OCI-LY1 (cell line): ENCODE data around the gene MCC.

Source experiments
- H2AFZ ChIP-seq: fragments of 200-600 bp; sonication (generic), shearing (Covaris generic); 2 replicates; pipeline ENCODE4 v1.6.0; 2014; ENCODE audit warnings: antibody characterized with exemption, mild to moderate bottlenecking, low read length
- H3F3A ChIP-seq: fragments of 200-600 bp; sonication (generic), shearing (Covaris generic); 2 replicates; pipeline ENCODE4 v1.6.0; 2014; ENCODE audit warnings: mild to moderate bottlenecking, antibody characterized with exemption, low read length, moderate library complexity; ENCODE audit not compliant: insufficient read depth
- H3K27ac ChIP-seq: fragments of 200-600 bp; sonication (generic); 2 replicates; pipeline ENCODE4 v1.5.1; 2014; ENCODE audit warnings: low read length, mixed run types, mild to moderate bottlenecking, low read depth; ENCODE audit not compliant: poor library complexity, severe bottlenecking
- H3K27me3 ChIP-seq: fragments of 200-600 bp; sonication (generic); 2 replicates; pipeline ENCODE4 v1.6.0; 2014; ENCODE audit warnings: antibody characterized with exemption, mild to moderate bottlenecking, low read length, moderate library complexity; ENCODE audit not compliant: insufficient read depth
- H3K36me3 ChIP-seq: fragments of 200-600 bp; sonication (generic); 2 replicates; pipeline ENCODE4 v1.6.1; 2014; ENCODE audit warnings: mild to moderate bottlenecking, antibody characterized with exemption, low read length, moderate library complexity, mixed read lengths; ENCODE audit not compliant: insufficient read depth
- H3K4me1 ChIP-seq: fragments of 200-600 bp; sonication (generic); 2 replicates; pipeline ENCODE4 v1.5.1; 2014; ENCODE audit warnings: mild to moderate bottlenecking, low read length, moderate library complexity; ENCODE audit not compliant: insufficient read depth, severe bottlenecking
- H3K4me2 ChIP-seq: fragments of 200-600 bp; sonication (generic), shearing (Covaris generic); 2 replicates; pipeline ENCODE4 v1.6.1; 2014; ENCODE audit warnings: low read length
- H3K4me3 ChIP-seq: fragments of 200-600 bp; sonication (generic); 2 replicates; pipeline ENCODE4 v1.5.1; 2014; ENCODE audit warnings: low read length, low read depth, mild to moderate bottlenecking, mixed read lengths; ENCODE audit not compliant: poor library complexity, severe bottlenecking
- H3K79me2 ChIP-seq: fragments of 200-600 bp; shearing (Covaris generic); 2 replicates; pipeline ENCODE4 v1.6.1; 2016; ENCODE audit warnings: mixed run types, low read length, mixed read lengths; ENCODE audit not compliant: insufficient read depth
- H3K9ac ChIP-seq: fragments of 200-600 bp; sonication (generic), shearing (Covaris generic); 2 replicates; pipeline ENCODE4 v1.6.1; 2014; ENCODE audit warnings: mild to moderate bottlenecking, low read length, mixed read lengths
- H3K9me2 ChIP-seq: fragments of 200-600 bp; sonication (generic), shearing (Covaris generic); 2 replicates; pipeline ENCODE4 v1.6.1; 2014; ENCODE audit warnings: low read depth, mild to moderate bottlenecking, low read length, mixed read lengths
- H3K9me3 ChIP-seq: fragments of 200-600 bp; shearing (Covaris generic); 2 replicates; pipeline ENCODE4 v1.6.1; 2014; ENCODE audit warnings: low read length, mixed read lengths
- H4K20me1 ChIP-seq: fragments of 200-600 bp; sonication (generic), shearing (Covaris generic); 2 replicates; pipeline ENCODE4 v1.6.0; 2016; ENCODE audit warnings: mild to moderate bottlenecking, low read length; ENCODE audit not compliant: insufficient read depth
- CTCF ChIP-seq: fragments of 200-600 bp; sonication (generic), shearing (Covaris generic); IDR thresholded peaks from 2 replicates; pipeline ENCODE4 v1.5.1; 2017; ENCODE audit warnings: mild to moderate bottlenecking, antibody characterized with exemption, low read length, moderate library complexity, mixed read lengths
- EZH2 ChIP-seq: fragments of 200-600 bp; sonication (generic), shearing (Covaris generic); IDR thresholded peaks from 2 replicates; pipeline ENCODE4 v1.8.0; 2017; ENCODE audit warnings: borderline replicate concordance, mixed run types, mild to moderate bottlenecking, antibody characterized with exemption, low read length, moderate library complexity, mixed read lengths

MCC gene

GRCh38 chr5:113059232-113060040, 428.8 kb downstream of the MCC start:
- Histone ChIP-seq H3K4me3 (no peak overlapping the region), H3K79me2 (no peaks in the 10 kb centered on the region), H3K36me3 (no peaks in the 10 kb centered on the region), H3K9me3 (no peaks in the 10 kb centered on the region), H3F3A (no peaks in the 10 kb centered on the region), H3K27me3 (no peaks in the 10 kb centered on the region), H3K4me2 (no peak overlapping the region), H2AFZ (no peak overlapping the region), H3K9me2 (no peaks in the 10 kb centered on the region), H3K27ac (no peak overlapping the region), H3K4me1 (no peaks in the 10 kb centered on the region), H3K9ac (no peak overlapping the region), H4K20me1 (no peaks in the 10 kb centered on the region)
- no peak for TF ChIP-seq CTCF
- TF ChIP-seq EZH2 = no peak

GRCh38 chr5:113058706-113059226, 429.5 kb downstream of the MCC start:
- Histone ChIP-seq H3K4me2 (no peak overlapping the region), H3K27ac (no peak overlapping the region), H3K9me2 (no peaks in the 10 kb centered on the region), H3F3A (no peaks in the 10 kb centered on the region), H3K9me3 (no peaks in the 10 kb centered on the region), H3K4me3 (no peak overlapping the region), H3K27me3 (no peaks in the 10 kb centered on the region), H3K9ac (no peak overlapping the region), H3K79me2 (no peaks in the 10 kb centered on the region), H3K4me1 (no peaks in the 10 kb centered on the region), H4K20me1 (no peaks in the 10 kb centered on the region), H2AFZ (no peak overlapping the region), H3K36me3 (no peaks in the 10 kb centered on the region)
- TF ChIP-seq EZH2 (no peak), CTCF (no peak)

GRCh38 chr5:113058269-113058668, 430.0 kb downstream of the MCC start:
- no peaks in the 10 kb centered on the region for H3K36me3 ChIP-seq
- no peak overlapping the region for H3K27ac ChIP-seq
- no peaks in the 10 kb centered on the region for H3K9me3 ChIP-seq
- no peak overlapping the region for H2AFZ ChIP-seq
- H3K9me2 ChIP-seq = no peaks in the 10 kb centered on the region
- TF ChIP-seq EZH2 (no peak), CTCF (no peak)
- no peaks in the 10 kb centered on the region for H3K27me3 ChIP-seq
- no peaks in the 10 kb centered on the region for H4K20me1 ChIP-seq
- no peaks in the 10 kb centered on the region for H3K4me1 ChIP-seq
- H3K9ac ChIP-seq = no peak overlapping the region
- no peaks in the 10 kb centered on the region for H3K79me2 ChIP-seq
- H3K4me3 ChIP-seq = no peak overlapping the region
- H3K4me2 ChIP-seq = no peak overlapping the region
- H3F3A ChIP-seq = no peaks in the 10 kb centered on the region
